ENCODE results near the gene TNFAIP8.

TNFAIP8 gene

DNA sequence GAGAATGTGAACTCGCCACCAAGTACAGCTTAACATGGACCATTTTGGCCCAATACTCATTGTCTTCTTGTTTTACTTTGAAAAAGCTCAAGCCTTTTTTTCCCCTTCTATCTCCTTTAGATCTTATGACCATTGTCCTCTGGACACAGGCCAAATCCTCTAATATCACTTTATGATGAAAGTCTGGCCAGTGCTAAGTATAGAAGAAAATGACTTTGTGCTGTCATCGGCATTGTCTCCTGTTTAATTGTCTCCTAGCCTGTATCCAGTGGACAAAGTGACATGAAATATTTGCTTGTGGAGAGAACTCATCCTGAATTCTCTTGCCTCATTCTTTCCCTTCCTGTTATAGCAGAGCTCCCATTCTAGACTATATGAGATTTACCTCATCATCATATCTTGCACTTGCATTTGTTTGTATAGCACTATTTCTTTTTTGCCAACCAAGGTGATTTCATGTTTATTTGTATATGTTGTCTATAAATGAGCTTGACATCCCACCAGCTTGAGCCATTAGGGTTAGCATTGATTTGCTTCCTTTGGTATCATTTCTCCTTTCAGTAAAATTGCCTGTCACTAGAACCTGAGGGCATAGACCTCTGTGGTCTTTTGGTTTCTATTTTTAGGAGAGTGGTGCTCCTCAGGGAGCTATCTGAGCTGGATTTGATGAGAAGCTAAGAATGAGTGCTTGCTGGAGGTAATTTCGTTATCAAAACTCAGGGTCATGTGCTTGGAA is 18.8 kb upstream of the TNFAIP8 start:
- no peaks in the 10 kb centered on the region for H3K27me3 Mint-ChIP-seq
- peaks cover 99% of the 10 kb centered on the region for H3K4me1 Mint-ChIP-seq (ENCODE audit: low read depth)
- H3K9me3 Mint-ChIP-seq = no peaks in the 10 kb centered on the region
- peak overlapping the region; percentile 82 for H3K4me3 Mint-ChIP-seq
- peaks cover 5% of the 10 kb centered on the region for H3K36me3 Mint-ChIP-seq (ENCODE audit: low read depth)
- H3K27ac Mint-ChIP-seq = peak overlapping the region; percentile 99

- peak overlapping the region; percentile 99 for H3K27ac Mint-ChIP-seq
- peaks cover 10% of the 10 kb centered on the region for H3K36me3 Mint-ChIP-seq (ENCODE audit: low read depth)
- H3K27me3 Mint-ChIP-seq = no peaks in the 10 kb centered on the region
- peak overlapping the region; percentile 82 for H3K4me3 Mint-ChIP-seq
- H3K9me3 Mint-ChIP-seq = no peaks in the 10 kb centered on the region
- peaks cover 99% of the 10 kb centered on the region for H3K4me1 Mint-ChIP-seq (ENCODE audit: low read depth)
Measured at GRCh38 chr5:119338326-119338946, 17.4 kb upstream of the TNFAIP8 start.

DNA sequence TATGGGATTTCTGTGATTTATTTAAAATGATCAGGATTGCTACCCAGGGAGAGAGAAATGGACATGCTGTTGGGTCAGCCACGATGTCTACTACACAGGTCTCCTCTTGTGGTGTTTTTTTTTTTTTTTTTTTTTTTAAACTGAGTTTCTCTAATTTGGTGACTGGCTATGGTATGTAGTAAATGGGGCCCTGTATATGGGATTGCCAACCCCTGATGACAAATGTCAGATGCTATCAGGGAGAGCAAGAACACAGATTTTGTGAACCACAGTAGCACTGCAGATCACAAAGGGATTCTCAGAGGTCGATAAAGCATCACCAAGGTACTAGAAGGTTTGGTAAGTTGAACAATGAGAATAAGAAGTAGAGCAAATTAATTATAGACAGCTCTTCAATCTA is 16.5 kb upstream of the TNFAIP8 start:
- Mint-ChIP-seq H3K4me3 (peak overlapping the region; percentile 82), H3K27me3 (no peaks in the 10 kb centered on the region), H3K4me1 (ENCODE audit: low read depth) (peaks cover 100% of the 10 kb centered on the region), H3K27ac (peak overlapping the region; percentile 99), H3K9me3 (no peaks in the 10 kb centered on the region), H3K36me3 (ENCODE audit: low read depth) (peaks cover 16% of the 10 kb centered on the region)

DNA sequence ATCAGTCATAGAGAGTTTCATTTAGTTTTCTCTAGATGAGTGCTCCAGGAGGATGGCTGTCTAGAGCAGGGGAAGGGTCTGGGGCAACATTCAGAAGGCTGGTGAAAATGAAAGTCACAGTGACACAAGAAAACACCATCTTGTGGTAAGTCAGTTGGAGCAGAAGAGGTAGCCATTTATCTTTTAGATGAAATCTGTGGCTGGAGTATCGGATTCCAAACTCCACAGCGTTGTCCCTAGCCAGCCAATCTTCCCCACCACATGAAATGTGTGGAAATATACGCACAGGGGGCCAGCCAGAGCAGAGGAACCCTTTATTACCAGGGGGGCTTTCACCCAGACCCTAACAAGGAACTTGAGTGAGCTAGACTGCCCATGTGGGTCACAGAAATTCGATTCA is 15.9 kb upstream of the TNFAIP8 start:
- Mint-ChIP-seq H3K9me3 (no peaks in the 10 kb centered on the region), H3K4me3 (peak overlapping the region; percentile 82), H3K27me3 (no peaks in the 10 kb centered on the region), H3K27ac (peak overlapping the region; percentile 99), H3K36me3 (ENCODE audit: low read depth) (peaks cover 14% of the 10 kb centered on the region), H3K4me1 (ENCODE audit: low read depth) (peaks cover 98% of the 10 kb centered on the region)

- H3K36me3 Mint-ChIP-seq (ENCODE audit: low read depth) = peaks cover 19% of the 10 kb centered on the region
- no peaks in the 10 kb centered on the region for H3K9me3 Mint-ChIP-seq
- H3K27ac Mint-ChIP-seq = peak overlapping the region; percentile 99
- H3K4me1 Mint-ChIP-seq (ENCODE audit: low read depth) = peaks cover 97% of the 10 kb centered on the region
- H3K4me3 Mint-ChIP-seq = peak overlapping the region; percentile 82
- H3K27me3 Mint-ChIP-seq = no peaks in the 10 kb centered on the region
Measured at GRCh38 chr5:119340597-119341218, 15.1 kb upstream of the TNFAIP8 start.

- peak overlapping the region; percentile 99 for H3K27ac Mint-ChIP-seq
- H3K27me3 Mint-ChIP-seq = no peaks in the 10 kb centered on the region
- H3K4me3 Mint-ChIP-seq = peak overlapping the region; percentile 82
- peaks cover 97% of the 10 kb centered on the region for H3K4me1 Mint-ChIP-seq (ENCODE audit: low read depth)
- H3K36me3 Mint-ChIP-seq (ENCODE audit: low read depth) = peaks cover 20% of the 10 kb centered on the region
- H3K9me3 Mint-ChIP-seq = no peaks in the 10 kb centered on the region
Measured at GRCh38 chr5:119341452-119342349, 14.1 kb upstream of the TNFAIP8 start.

DNA sequence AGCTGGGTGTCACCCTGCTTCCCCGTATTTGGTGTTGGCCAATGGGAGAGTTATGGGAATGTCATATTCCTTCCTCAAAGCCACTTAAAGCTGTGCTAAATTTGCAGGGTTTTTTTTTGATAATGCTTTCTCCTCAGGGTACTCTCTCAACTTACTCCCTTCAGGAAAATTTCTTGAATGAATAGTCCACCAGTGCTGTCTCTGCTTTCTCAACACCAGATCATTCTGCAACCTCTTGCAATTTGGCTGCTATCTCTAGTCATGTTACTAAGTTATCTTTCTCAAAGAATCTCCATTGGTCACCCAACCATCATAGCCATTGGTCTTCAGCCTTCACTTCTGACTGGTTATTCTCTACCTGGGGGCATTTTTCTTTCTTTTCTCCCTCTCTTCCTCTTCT is 13.4 kb upstream of the TNFAIP8 start:
- peaks cover 97% of the 10 kb centered on the region for H3K4me1 Mint-ChIP-seq (ENCODE audit: low read depth)
- no peaks in the 10 kb centered on the region for H3K27me3 Mint-ChIP-seq
- peaks cover 26% of the 10 kb centered on the region for H3K36me3 Mint-ChIP-seq (ENCODE audit: low read depth)
- H3K9me3 Mint-ChIP-seq = no peaks in the 10 kb centered on the region
- peak overlapping the region; percentile 82 for H3K4me3 Mint-ChIP-seq
- H3K27ac Mint-ChIP-seq = peak overlapping the region; percentile 99

GRCh38 chr5:119343052-119343451 is 12.8 kb upstream of the TNFAIP8 start:
- peak overlapping the region; percentile 82 for H3K4me3 Mint-ChIP-seq
- peak overlapping the region; percentile 99 for H3K27ac Mint-ChIP-seq

GRCh38 chr5:119343766-119344165 is 12.1 kb upstream of the TNFAIP8 start:
- Mint-ChIP-seq H3K36me3 (ENCODE audit: low read depth) (peaks cover 38% of the 10 kb centered on the region), H3K27ac (peak overlapping the region; percentile 99), H3K27me3 (no peaks in the 10 kb centered on the region), H3K9me3 (no peaks in the 10 kb centered on the region), H3K4me1 (ENCODE audit: low read depth) (peaks cover 97% of the 10 kb centered on the region), H3K4me3 (peak overlapping the region; percentile 53)

More at GRCh38 chr5:119343052-119343451, 12.8 kb upstream of the TNFAIP8 start:
- Mint-ChIP-seq H3K27me3 (no peaks in the 10 kb centered on the region), H3K9me3 (no peaks in the 10 kb centered on the region), H3K36me3 (ENCODE audit: low read depth) (peaks cover 33% of the 10 kb centered on the region), H3K4me1 (ENCODE audit: low read depth) (peaks cover 97% of the 10 kb centered on the region)

GRCh38 chr5:119344231-119344630 is 11.6 kb upstream of the TNFAIP8 start:
- Mint-ChIP-seq H3K4me1 (ENCODE audit: low read depth) (peaks cover 97% of the 10 kb centered on the region), H3K27me3 (no peaks in the 10 kb centered on the region), H3K9me3 (no peaks in the 10 kb centered on the region), H3K4me3 (peak overlapping the region; percentile 53), H3K27ac (peak overlapping the region; percentile 99), H3K36me3 (ENCODE audit: low read depth) (peaks cover 42% of the 10 kb centered on the region)

DNA sequence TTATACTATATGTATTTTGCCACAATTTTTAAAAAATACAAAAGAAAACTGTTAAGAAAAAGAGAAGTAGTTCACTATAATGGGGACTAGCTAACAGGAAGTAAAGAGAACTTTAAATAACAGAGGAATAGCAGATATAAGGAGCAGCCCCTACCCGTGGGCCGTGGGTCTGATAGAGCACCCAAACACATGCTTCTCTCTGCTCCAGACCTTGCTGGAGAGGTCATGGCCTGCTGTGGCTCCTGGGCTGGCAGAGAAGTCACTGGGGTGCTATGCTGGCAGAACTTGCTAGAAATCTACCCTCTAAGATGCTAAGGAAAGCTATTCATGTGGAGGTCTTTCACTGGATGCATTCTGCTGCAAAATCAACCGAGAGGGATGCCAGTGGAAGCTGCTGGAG is 10.0 kb upstream of the TNFAIP8 start:
- peaks cover 46% of the 10 kb centered on the region for H3K36me3 Mint-ChIP-seq (ENCODE audit: low read depth)
- peak overlapping the region; percentile 92 for H3K27ac Mint-ChIP-seq
- H3K4me1 Mint-ChIP-seq (ENCODE audit: low read depth) = peaks cover 97% of the 10 kb centered on the region
- no peaks in the 10 kb centered on the region for H3K27me3 Mint-ChIP-seq
- no peaks in the 10 kb centered on the region for H3K9me3 Mint-ChIP-seq
- H3K4me3 Mint-ChIP-seq = peak overlapping the region; percentile 55

- Mint-ChIP-seq H3K27ac (peak overlapping the region; percentile 92), H3K4me3 (peak overlapping the region; percentile 55), H3K4me1 (ENCODE audit: low read depth) (peaks cover 97% of the 10 kb centered on the region), H3K9me3 (no peaks in the 10 kb centered on the region), H3K36me3 (ENCODE audit: low read depth) (peaks cover 46% of the 10 kb centered on the region), H3K27me3 (no peaks in the 10 kb centered on the region)
Measured at GRCh38 chr5:119346394-119346793, 9.4 kb upstream of the TNFAIP8 start.

GRCh38 chr5:119347574-119347973 is 8.2 kb upstream of the TNFAIP8 start:
- Mint-ChIP-seq H3K27ac (peak overlapping the region; percentile 92), H3K4me1 (ENCODE audit: low read depth) (peaks cover 95% of the 10 kb centered on the region), H3K27me3 (no peaks in the 10 kb centered on the region), H3K36me3 (ENCODE audit: low read depth) (peaks cover 51% of the 10 kb centered on the region), H3K9me3 (no peaks in the 10 kb centered on the region), H3K4me3 (peak overlapping the region; percentile 7)

GRCh38 chr5:119347991-119348390 is 7.8 kb upstream of the TNFAIP8 start:
- Mint-ChIP-seq H3K27me3 (no peaks in the 10 kb centered on the region), H3K4me1 (ENCODE audit: low read depth) (peaks cover 95% of the 10 kb centered on the region), H3K9me3 (no peaks in the 10 kb centered on the region), H3K4me3 (no peak overlapping the region), H3K27ac (peak overlapping the region; percentile 92), H3K36me3 (ENCODE audit: low read depth) (peaks cover 53% of the 10 kb centered on the region)

Data from stimulated activated naive CD8-positive, alpha-beta T cell treated with anti-CD3 and anti-CD28 coated beads, Interleukin-15, Interleukin-2, amounts not matched to agents 100 ng/mL and 50 ng/mL, for 24 hours (primary cell).